Measurements from ENCODE around the gene VAT1. TPM values are rescaled to one million over a fixed set of nuclear protein-coding genes. Genes with fewer than 3 reads are reported as not detected.

Gene VAT1
- total and polyA plus RNA-seq, 2 of the 13 experiments (the other 11 are each of a cell fraction or from before 2014, with no cell fraction given): 143 to 205 TPM

DNA sequence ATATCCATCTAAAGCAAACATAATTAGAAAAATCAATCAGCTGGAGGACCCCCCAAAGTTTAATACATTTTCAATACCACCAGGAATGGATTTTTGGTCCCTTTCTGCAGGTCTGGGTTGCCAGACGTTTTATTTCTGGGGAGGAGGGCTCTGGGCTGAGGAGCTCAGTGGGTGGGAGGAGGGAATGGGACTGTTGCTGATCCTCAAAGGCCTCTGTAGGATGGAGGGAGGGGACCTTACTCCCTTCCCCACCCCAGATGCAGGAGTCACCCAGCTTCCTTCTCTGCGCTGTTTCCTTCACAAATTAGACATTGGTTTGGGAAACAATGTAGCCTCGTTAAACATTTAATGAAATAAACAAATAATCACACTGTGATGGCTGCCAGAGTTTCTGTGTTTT lies 9.5 kb upstream of the VAT1 start:
- H3K36me3 ChIP-seq (replicated peaks in 1 of 2; ENCODE audit: control insufficient read depth in 1 of 2, insufficient read depth in 2 of 2, low read length in 2 of 2): no peaks in the 10 kb centered on the region
- no peak overlapping the region for H3K9ac ChIP-seq (ENCODE audit: insufficient read depth, low read depth, low read length)
- no peaks in the 10 kb centered on the region for H3K27me3 ChIP-seq (ENCODE audit: control insufficient read depth in 1 of 2, insufficient read depth in 2 of 2, low read length in 2 of 2)
- intact Hi-C loops (cut with micrococcal nuclease; ENCODE audit: unreplicated experiment): no loop called here
- ChIA-PET CTCF (ENCODE audit: low intra/inter-chr PET ratio, low total read pairs) (no interaction called here), POLR2A (interaction anchor here (0.7 kb wide), 1 partner anchor 151 kb away, joined by 4 read pairs; no protein-coding TSS in a partner anchor)
- ATAC-seq: no peak
- no peak for DNase-seq (ENCODE audit: low spot score)
- no peak overlapping the region for H2AFZ ChIP-seq (ENCODE audit: low read length)
- in situ Hi-C loops (cut with HindIII; ENCODE audit: extremely low pct_ligation_motif_present, low pct_unique_long_range_greater_than_20kb): no loop called here
- 94% methylated on average over 3 of the region's 3 CpGs for WGBS (ENCODE audit: low lambda C conversion rate)
- H3K4me2 ChIP-seq (ENCODE audit: low read depth, low read length): no peak overlapping the region
- H3K4me3 ChIP-seq (replicated peaks in 1 of 3; ENCODE audit: insufficient read depth in 1 of 3, low read depth in 2 of 3, low read length in 3 of 3): no peak overlapping the region
- no TSS peak for BruUV-seq (replicated peaks)
- FAIRE-seq: no peak
- H3K79me2 ChIP-seq (ENCODE audit: insufficient read depth, low read length): no peaks in the 10 kb centered on the region
- no peak overlapping the region for H3K27ac ChIP-seq (ENCODE audit: extremely low read length, insufficient read depth, low read length)
- H4K20me1 ChIP-seq (ENCODE audit: insufficient read depth, low read length): no peaks in the 10 kb centered on the region
- H3K4me1 ChIP-seq (ENCODE audit: insufficient read depth, low read length): peaks cover 64% of the 10 kb centered on the region
- no peaks in the 10 kb centered on the region for H3K9me3 ChIP-seq (ENCODE audit: low read length)
- TF ChIP-seq ZNF282 (IDR thresholded peaks at IDR 0.05; ENCODE audit: partially characterized antibody): no peak
- TF ChIP-seq PRPF4 (IDR thresholded peaks at IDR 0.05; ENCODE audit: low read depth, low read length, poor library complexity, severe bottlenecking): no peak
- no peak for TF ChIP-seq GABPB1 (CRISPR knock-in tag; IDR thresholded peaks at IDR 0.05)
- no peak for TF ChIP-seq ZNF460 (CRISPR knock-in tag; IDR thresholded peaks at IDR 0.05; ENCODE audit: borderline replicate concordance)
- no peak for TF ChIP-seq CBX2 (IDR thresholded peaks at IDR 0.05; ENCODE audit: low read depth, low read length)
- TF ChIP-seq CBX2 (CRISPR knock-in tag; IDR thresholded peaks at IDR 0.05; ENCODE audit: low read depth): no peak
- no peak for TF ChIP-seq MATR3 (CRISPR knock-in tag; IDR thresholded peaks at IDR 0.05)
- no peak for TF ChIP-seq ZNF503 (CRISPR knock-in tag; IDR thresholded peaks at IDR 0.05)
- no peak for TF ChIP-seq NAIF1 (CRISPR knock-in tag; IDR thresholded peaks at IDR 0.05; ENCODE audit: borderline replicate concordance)
- no peak for TF ChIP-seq CSRNP1 (CRISPR knock-in tag; IDR thresholded peaks at IDR 0.05)
- TF ChIP-seq ZNF350 (CRISPR knock-in tag; IDR thresholded peaks at IDR 0.05; ENCODE audit: borderline replicate concordance, low read depth): no peak
- TF ChIP-seq ZNF280D (CRISPR knock-in tag; IDR thresholded peaks at IDR 0.05): no peak
- no peak for TF ChIP-seq ZNF329 (CRISPR knock-in tag; IDR thresholded peaks at IDR 0.05; ENCODE audit: low read depth)
- no peak for TF ChIP-seq SMAD9 (CRISPR knock-in tag; IDR thresholded peaks at IDR 0.05)
- TF ChIP-seq NONO (IDR thresholded peaks at IDR 0.05): no peak
- no peak for TF ChIP-seq NONO (CRISPR knock-in tag; conservative IDR thresholded peaks at IDR 0.05)
- no peak for TF ChIP-seq ZNF33B (CRISPR knock-in tag; IDR thresholded peaks at IDR 0.05)
